Activated CD8-positive, alpha-beta memory T cell treated with anti-CD3 and anti-CD28 coated beads, Interleukin-2, amount 50 U/mL, for 1 hour (primary cell): ENCODE results near the gene TLCD3A.
"Not testable (repeated sequence)": the region's sequence is repeated elsewhere in the genome, so short reads cannot be mapped to it uniquely, and the experiment has no call there.

Source experiments
- DNase-seq: peaks from one replicate; pipeline ENCODE4 v3.0.0-alpha.2; 2020; ENCODE audit errors: extremely low read depth

Gene TLCD3A

GRCh38 chr17:749359-749758 is 17.0 kb downstream of the TLCD3A start:
- DNase-seq, result not testable (repeated sequence)

DNA sequence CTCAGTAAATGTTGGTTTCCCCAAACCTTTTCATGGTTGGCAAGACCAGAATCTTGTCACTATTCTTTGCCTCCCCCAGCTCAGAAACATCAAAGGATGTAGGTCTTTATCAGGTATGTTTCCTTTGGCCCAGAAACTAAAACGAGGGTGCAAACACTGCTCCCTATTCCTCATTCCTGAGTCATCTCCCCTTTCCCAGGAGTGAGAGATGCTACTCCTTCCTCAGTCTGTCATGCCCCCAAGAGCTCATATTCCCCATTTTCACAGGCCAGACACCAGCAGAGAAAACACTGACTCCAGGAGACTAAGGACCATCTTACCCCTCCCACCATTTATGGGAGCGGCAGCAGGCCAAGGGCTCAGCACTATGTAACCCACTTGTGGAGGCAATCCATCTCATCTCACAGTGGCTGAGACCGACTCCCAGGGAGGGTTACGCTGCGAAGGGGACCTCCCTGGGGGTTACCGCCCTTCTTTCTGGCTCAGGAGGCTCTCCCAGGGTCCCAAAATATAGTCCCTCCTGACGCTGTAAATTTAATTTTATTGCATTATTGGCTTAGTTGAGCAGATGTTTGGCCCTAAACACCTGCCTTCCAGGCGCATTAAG is 18.1 kb downstream of the TLCD3A start:
- no peak for DNase-seq

- no peak for DNase-seq
These were observed 19.0 kb downstream of the TLCD3A start for GRCh38 chr17:751269-752001.

GRCh38 chr17:752002-752619 is 19.7 kb downstream of the TLCD3A start, which contains the start of gene GEMIN4:
TSS of gene GEMIN4 (minus strand) at chr17:752264. CDS start at chr17:752142, 122 bp downstream.
- peak; percentile 88 for DNase-seq

DNA sequence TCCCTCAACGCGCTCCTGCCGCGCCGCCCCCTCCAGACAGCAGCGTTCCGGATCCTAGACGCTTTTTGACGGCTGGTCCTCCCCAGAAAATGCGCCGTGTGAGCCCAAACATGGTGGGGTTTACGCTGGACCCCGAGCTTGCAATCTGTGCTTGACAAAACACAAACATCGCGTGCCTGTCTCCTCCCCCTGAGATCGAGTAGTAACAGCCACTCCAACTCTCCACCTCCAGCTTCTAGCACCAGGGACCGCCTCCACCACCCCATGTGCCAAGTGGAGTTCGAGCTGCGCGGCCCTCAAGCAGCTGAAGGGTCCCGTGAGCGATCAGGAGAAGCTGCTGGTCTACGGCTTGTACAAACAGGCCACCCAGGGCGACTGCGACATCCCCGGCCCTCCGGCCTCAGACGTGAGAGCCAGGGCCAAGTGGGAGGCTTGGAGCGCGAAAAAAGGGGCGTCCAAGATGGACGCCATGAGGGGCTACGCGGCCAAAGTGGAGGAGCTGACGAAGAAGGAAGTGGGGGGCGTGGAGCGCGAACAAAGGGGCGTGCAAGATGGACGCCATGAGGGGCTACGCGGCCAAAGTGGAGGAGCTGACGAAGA is 20.3 kb downstream of the TLCD3A start:
- no peak for DNase-seq

DNA sequence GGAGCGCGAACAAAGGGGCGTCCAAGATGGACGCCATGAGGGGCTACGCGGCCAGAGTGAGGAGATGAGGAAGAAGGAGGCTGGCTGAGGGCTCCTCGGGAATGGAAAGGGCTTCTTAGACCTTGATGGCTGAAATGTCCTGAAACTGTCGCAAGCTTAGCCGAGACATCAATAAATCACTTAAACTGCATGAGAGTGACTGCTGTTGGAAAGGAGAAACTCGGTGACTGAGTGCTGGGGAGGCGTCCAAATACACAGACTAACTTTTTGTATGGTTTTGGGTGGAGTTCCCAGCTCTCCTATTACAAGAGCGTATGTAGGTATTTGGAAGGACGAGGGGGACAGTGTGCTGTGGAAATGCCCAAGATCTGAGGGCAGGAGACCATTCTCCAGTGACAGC is 21.0 kb downstream of the TLCD3A start:
- no peak for DNase-seq

GRCh38 chr17:755319-755961 is 23.0 kb downstream of the TLCD3A start:
- not testable (repeated sequence) for DNase-seq

DNA sequence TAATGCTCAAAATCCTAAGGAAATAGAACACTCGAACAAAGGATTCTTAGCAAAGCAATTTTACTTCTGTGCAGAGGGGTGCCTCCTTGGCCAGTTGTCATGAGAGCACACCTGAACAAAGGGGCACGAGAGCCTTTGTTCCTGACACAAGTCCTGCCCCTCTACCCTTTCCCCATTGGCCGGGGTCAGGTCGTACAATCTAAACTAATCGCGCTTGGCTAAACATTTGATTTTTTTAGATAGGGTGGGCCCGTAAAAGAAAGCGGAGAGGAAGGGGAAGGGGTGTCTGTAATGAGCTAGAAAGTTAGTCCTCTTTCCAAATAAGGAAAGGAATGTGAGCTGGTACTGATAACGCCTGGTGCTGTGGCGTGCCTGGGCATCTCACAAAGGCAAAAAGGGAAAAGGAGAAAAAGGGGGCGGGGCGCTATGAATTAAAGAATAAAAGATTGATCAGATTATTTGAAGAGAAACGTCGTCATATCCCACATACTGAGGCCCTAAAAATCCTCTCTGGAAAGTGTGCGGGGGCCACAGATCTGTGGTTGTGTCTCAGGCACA is 23.7 kb downstream of the TLCD3A start:
- DNase-seq, result not testable (repeated sequence)

DNA sequence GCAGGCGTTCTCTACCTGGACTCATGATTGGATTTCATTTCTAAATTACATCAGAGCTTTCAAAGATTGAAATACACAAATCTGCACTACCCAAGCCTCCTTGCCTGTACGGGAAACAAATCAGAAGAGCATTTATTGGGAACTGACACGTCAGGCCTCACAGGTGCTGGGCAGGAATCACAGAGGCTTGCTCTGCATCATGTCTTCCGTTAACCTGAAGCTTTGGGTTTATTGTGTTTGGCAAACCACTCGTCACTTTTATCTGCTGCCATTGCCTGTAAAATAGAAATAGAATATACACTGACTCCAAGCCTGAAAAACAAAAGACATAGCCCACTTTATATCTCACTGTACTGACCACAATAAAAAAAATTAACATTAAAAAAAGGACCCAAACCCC is 27.6 kb downstream of the TLCD3A start:
- DNase-seq, result no peak

GRCh38 chr17:760371-760770 is 28.0 kb downstream of the TLCD3A start:
- no peak for DNase-seq

- DNase-seq, result no peak
These were observed 34.7 kb downstream of the TLCD3A start for GRCh38 chr17:767076-767475.

DNA sequence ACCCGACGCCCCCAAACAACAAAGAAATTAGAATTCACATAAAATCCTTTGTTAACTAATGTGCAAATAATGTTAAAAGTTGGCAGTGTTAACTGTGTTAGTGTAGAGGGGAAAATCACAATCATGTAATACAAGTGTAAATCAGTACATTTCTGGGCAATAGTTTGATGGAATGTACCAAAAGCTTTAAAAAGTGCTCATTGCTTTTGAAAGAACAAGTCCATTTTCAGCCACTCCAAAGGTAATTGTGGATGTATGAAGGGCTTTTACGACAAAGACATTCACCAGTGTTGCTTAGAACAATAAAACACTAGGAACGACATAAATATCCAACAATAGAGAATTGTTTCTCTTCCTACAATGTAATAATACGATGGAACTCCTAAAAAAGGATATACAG is 40.6 kb downstream of the TLCD3A start:
- no peak for DNase-seq

- no peak for DNase-seq
These were observed 41.3 kb downstream of the TLCD3A start for GRCh38 chr17:773467-774312.

GRCh38 chr17:774313-774584 is 41.9 kb downstream of the TLCD3A start:
- DNase-seq, result no peak

DNA sequence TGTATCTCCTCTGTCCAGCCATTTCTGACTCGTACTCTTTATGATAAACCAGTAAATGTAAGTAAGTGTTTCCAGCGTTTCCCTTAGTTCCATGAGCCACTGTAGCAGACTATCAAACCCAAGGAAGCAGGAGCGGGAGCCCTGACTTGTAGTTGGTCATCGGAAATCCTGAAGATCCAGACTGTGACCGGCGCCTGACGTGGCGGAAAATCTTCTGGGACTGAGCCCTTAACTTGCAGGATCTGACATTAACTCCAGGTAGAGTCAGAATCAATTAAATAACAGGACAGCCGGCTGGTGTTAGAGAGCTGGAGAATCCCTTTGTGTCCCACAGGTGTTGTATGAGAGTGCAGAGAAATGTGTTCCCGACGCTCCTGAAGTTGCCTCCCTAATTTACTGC is 45.7 kb downstream of the TLCD3A start:
- no peak for DNase-seq

DNA sequence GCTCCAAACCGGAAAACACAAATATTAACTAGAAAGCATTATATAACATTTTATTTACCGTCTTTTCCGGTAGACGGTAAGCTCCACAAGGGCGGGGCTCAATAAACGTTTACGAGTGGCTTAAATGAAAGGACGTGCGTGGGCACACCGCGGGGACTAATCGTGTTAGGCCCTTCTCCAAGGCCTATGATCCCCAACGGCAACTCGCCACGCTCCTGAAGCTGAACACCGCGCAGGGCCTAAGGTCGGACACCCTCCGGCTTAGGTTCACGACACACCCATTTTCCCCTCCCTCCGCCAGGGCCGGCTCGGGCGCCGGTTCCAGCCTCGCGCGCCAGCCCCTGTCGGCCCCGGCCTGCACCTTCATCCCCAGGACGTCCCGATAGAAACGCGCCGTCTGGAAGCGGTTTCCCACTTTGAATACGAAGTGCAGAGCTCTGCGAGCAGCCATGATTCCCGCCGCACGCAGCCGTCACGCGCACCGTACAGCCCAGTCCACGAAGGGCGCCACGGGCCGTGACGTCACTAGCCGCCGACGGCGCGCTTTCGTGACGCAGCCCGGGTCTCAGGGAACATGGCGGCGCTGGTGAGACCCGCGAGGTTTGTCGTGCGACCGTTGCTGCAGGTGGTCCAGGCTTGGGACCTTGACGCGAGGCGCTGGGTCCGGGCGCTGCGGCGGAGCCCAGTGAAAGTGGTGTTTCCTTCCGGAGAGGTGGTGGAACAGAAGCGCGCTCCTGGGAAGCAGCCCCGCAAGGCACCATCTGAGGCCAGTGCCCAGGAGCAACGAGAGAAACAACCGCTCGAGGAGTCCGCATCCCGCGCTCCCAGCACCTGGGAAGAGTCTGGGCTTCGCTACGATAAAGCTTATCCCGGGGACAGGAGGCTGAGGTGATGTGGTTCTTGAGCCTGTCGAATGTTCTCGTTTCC is 49.7 kb downstream of the TLCD3A start, which contains the start of the genes GLOD4 and MRM3:
TSS of gene GLOD4 (minus strand) at position 476 of the 927 bp plus-strand sequence. CDS start at position 451, 25 bp downstream.
TSS of gene MRM3 (plus strand) at position 549 of the 927 bp plus-strand sequence. CDS start at position 575, 26 bp downstream.
- peak; percentile 74 for DNase-seq

DNA sequence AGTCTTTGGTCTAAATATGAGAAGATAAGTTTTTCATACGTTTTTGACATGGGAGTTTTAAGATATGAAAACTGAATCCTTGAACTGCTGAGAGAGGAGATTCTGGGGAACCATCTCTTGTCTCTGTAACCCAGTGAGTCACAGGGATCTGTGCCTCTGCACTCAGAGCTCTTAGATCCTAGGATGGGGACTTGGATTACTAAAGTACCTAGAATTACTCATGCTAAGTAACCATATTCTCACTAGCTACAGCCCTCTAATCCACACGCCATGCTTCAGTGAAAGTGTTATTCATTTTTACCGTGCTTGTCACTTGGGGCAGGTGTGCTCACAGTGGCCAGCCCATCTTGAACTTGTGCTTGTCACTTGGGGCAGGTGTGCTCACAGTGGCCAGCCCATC is 51.7 kb downstream of the TLCD3A start:
- no peak for DNase-seq

DNA sequence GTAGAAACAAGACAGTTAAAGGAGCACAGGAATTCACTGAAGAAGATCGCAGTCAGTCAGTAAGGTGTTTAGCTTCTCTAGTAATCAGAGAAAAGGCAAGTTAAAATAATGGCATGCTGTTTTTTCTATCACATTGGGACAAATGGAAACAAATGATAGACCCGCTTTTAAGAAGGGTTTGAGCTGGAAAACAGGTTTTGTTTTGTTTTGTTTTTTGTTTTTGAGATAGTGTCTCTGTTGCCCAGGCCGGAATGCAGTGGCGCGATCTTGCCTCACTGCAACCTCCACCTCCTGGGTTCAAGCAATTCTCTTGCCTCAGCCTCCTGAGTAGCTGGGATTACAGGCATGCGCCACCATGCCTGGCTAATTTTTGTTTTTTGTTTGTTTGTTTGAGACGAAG is 53.5 kb downstream of the TLCD3A start:
- DNase-seq, result not testable (repeated sequence)

DNA sequence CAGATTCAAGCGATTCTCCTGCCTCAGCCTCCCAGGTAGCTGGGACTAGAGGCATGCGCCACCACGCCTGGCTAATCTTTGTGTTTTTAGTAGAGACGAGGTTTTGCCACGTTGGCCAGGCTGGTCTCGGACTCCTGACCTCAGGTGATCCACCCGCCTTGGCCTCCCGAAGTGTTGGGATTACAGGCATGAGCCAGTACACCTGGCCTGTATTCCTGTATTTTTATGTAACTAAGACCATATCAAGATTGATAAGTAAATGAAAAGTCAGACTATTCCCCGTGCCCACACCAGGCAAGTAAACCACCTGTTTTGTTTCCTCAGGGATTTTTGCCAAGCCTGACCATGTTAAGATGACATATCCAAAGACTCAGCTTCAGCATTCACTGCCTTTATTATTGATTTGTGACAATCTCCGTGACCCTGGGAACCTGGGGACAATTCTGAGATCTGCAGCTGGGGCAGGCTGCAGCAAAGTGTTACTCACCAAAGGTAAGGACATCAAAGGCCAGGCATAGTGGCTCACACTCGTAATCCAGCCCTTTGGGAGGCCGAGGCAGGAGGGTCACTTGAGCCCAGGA is 55.3 kb downstream of the TLCD3A start:
- DNase-seq, result no peak
